T-helper 17 cell (primary cell): ENCODE data around the gene ACP5. TPM values are rescaled to one million over a fixed set of nuclear protein-coding genes. Genes with fewer than 3 reads are reported as not detected.
A peak's percentile ranks its signal among the peaks of the same experiment; 100 is the strongest.

Experiments
- ATAC-seq: fragments of 150-1000 bp; cut with Tn5 transposase; 2 replicates; pipeline ENCODE4 v1.10.0; 2021; ENCODE audit warnings: mild to moderate bottlenecking, moderate library complexity
- DNase-seq, 3 donors: peaks; one replicate each; pipeline versions ENCODE4 v3.0.0 to v3.0.0-alpha.2; 2020 to 2021
- H3K9me3 ChIP-seq: one replicate; pipeline ENCODE4 v1.7.0; 2013; ENCODE audit warnings: low read length, mild to moderate bottlenecking; ENCODE audit not compliant: control insufficient read depth, poor library complexity, severe bottlenecking
- H3K27ac Mint-ChIP-seq: one replicate; pipeline ENCODE4 v1.8.0; 2022; ENCODE audit warnings: mild to moderate bottlenecking, moderate library complexity, mixed read lengths
- H3K27me3 Mint-ChIP-seq: one replicate; pipeline ENCODE4 v1.8.0; 2022; ENCODE audit warnings: mixed read lengths
- H3K36me3 Mint-ChIP-seq: one replicate; pipeline ENCODE4 v1.8.0; 2022; ENCODE audit warnings: low read depth, mixed read lengths
- H3K4me1 Mint-ChIP-seq: one replicate; pipeline ENCODE4 v1.8.0; 2022; ENCODE audit warnings: mild to moderate bottlenecking, mixed read lengths
- H3K4me3 Mint-ChIP-seq: one replicate; pipeline ENCODE4 v1.8.0; 2022; ENCODE audit warnings: mild to moderate bottlenecking, moderate library complexity, mixed read lengths
- total RNA-seq, 4 donors: library from RNA in 2 of 4; stranded (reverse) in 2 of 4; gene quantifications; one replicate each; pipeline ENCODE4 v1.2.3 and lab custom pipeline; 2022 to 2026

Gene ACP5
- total RNA-seq, 2 donors from 2014 or later: 14.6 to 18.2 TPM

- H3K36me3 Mint-ChIP-seq: peaks cover 3% of the 10 kb centered on the region
- no peak overlapping the region for H3K4me3 Mint-ChIP-seq
- H3K27me3 Mint-ChIP-seq: no peaks in the 10 kb centered on the region
- DNase-seq (no peak), ATAC-seq (no peak)
- H3K4me1 Mint-ChIP-seq: peaks cover 17% of the 10 kb centered on the region
- H3K27ac Mint-ChIP-seq: no peak overlapping the region
- no peaks in the 10 kb centered on the region for H3K9me3 ChIP-seq
Measured at GRCh38 chr19:11551603-11552235, 25.7 kb downstream of the ACP5 start.

DNA sequence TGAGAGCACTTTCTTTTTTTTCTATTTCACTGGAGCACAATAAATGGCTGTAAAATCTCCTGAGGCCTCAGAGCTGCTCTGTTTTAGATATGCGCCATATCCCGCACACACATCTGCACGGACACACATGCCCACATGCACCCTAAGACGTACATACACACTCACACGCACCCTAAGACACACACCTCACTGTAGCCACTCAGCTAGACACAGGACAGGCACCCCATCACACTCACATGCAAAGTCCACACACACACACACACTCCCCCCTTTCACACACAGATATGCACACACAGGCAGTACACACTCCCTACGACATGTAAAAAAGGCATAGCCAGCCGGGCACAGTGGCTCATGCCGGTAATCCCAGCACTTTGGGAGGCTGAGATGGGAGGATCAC is 27.2 kb downstream of the ACP5 start:
- Mint-ChIP-seq H3K4me3 (no peak overlapping the region), H3K27ac (no peak overlapping the region), H3K4me1 (peaks cover 5% of the 10 kb centered on the region), H3K27me3 (no peaks in the 10 kb centered on the region), H3K36me3 (no peaks in the 10 kb centered on the region)
- no peaks in the 10 kb centered on the region for H3K9me3 ChIP-seq
- DNase-seq (no peak), ATAC-seq (no peak)

DNA sequence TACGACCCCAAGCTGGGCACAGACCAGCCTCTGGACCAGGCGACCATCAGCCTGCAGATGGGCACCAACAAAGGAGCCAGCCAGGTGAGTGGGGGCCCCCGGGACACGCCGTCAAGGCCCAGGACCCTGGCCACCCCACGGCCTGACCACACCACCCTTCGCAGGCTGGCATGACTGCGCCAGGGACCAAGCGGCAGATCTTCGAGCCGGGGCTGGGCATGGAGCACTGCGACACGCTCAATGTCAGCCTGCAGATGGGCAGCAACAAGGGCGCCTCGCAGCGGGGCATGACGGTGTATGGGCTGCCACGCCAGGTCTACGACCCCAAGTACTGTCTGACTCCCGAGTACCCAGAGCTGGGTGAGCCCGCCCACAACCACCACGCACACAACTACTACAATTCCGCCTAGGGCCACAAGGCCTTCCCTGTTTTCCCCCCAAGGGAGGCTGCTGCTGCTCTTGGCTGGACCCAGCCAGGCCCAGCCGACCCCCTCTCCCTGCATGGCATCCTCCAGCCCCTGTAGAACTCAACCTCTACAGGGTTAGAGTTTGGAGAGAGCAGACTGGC is 28.0 kb downstream of the ACP5 start:
- peaks cover 5% of the 10 kb centered on the region for H3K4me1 Mint-ChIP-seq
- ATAC-seq (no peak), DNase-seq (no peak)
- H3K36me3 Mint-ChIP-seq: no peaks in the 10 kb centered on the region
- no peaks in the 10 kb centered on the region for H3K9me3 ChIP-seq
- no peak overlapping the region for H3K27ac Mint-ChIP-seq
- H3K4me3 Mint-ChIP-seq: no peak overlapping the region
- H3K27me3 Mint-ChIP-seq: no peaks in the 10 kb centered on the region

GRCh38 chr19:11547929-11548700 is 29.3 kb downstream of the ACP5 start:
- Mint-ChIP-seq H3K27me3 (peaks cover 8% of the 10 kb centered on the region), H3K4me3 (no peak overlapping the region), H3K4me1 (peaks cover 3% of the 10 kb centered on the region), H3K36me3 (no peaks in the 10 kb centered on the region), H3K27ac (no peak overlapping the region)
- DNase-seq (no peak), ATAC-seq (no peak)
- no peaks in the 10 kb centered on the region for H3K9me3 ChIP-seq

DNA sequence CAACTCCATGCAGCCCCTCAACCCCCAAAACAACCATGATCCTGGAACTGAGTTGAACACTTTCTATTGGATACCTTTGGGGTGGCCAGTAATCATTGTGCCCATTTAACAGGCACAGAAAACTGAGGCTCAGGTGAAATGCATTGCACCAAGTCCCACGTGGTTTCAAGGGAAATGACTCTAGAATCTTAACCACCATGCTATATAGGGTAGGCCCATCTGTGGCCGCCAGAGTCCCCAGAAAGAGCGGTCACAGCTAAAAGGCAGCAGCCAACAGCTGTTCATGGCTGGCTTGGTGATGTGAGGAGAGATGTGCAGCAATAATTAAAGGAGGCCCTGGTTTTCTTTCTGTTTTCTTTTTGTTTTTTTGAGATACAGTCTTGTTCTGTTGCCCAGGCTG is 36.2 kb downstream of the ACP5 start:
- Mint-ChIP-seq H3K27ac (no peak overlapping the region), H3K27me3 (peaks cover 32% of the 10 kb centered on the region), H3K4me1 (peaks cover 5% of the 10 kb centered on the region), H3K36me3 (peaks cover 2% of the 10 kb centered on the region), H3K4me3 (no peak overlapping the region)
- no peaks in the 10 kb centered on the region for H3K9me3 ChIP-seq
- ATAC-seq: no peak
- DNase-seq: no peak

GRCh38 chr19:11540645-11541044 is 36.8 kb downstream of the ACP5 start:
- no peak overlapping the region for H3K27ac Mint-ChIP-seq
- DNase-seq (no peak), ATAC-seq (no peak)
- peaks cover 32% of the 10 kb centered on the region for H3K27me3 Mint-ChIP-seq
- no peaks in the 10 kb centered on the region for H3K9me3 ChIP-seq
- peaks cover 4% of the 10 kb centered on the region for H3K4me1 Mint-ChIP-seq
- H3K4me3 Mint-ChIP-seq: no peak overlapping the region
- peaks cover 2% of the 10 kb centered on the region for H3K36me3 Mint-ChIP-seq

GRCh38 chr19:11539495-11540365 is 37.7 kb downstream of the ACP5 start:
- H3K9me3 ChIP-seq: no peaks in the 10 kb centered on the region
- Mint-ChIP-seq H3K27ac (no peak overlapping the region), H3K4me1 (peaks cover 6% of the 10 kb centered on the region), H3K27me3 (peaks cover 32% of the 10 kb centered on the region), H3K36me3 (peaks cover 2% of the 10 kb centered on the region), H3K4me3 (no peak overlapping the region)
- ATAC-seq (no peak), DNase-seq (no peak)

DNA sequence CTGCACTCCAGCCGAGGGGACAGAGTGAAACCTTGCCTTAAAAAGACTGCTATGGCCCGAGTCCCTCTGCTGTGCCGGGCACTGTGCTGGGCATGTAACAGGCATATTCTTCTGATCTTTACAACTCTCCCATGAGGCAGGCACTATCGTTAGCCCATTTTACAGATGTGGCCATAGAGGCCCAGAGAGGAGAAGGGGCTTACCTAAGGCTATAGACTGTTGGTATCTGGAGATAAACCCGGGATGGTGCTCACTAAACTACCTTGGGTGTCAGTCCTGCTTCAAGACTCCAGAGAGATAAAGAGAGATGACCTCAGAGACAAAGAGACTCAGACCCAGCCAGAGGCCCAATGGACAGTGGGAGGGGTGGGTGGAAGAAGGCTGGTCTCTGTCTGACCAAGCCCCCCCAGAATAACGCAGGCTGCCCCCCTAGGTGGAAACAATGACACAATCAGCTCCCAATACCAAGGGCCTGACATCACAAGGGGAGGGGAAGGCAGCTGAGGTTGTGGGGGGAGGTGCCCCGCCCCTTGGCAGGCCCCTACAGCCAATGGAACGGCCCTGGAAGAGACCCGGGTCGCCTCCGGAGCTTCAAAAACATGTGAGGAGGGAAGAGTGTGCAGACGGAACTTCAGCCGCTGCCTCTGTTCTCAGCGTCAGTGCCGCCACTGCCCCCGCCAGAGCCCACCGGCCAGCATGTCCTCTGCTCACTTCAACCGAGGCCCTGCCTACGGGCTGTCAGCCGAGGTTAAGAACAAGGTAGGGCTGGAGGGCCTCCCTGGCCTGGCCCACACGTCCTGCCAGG is 39.0 kb downstream of the ACP5 start, which contains the start of gene CNN1:
CNN1 (plus strand) TSS at position 620 of the 805 bp plus-strand sequence; CDS start at position 697, 77 bp downstream.
- H3K27ac Mint-ChIP-seq: no peak within 1 kb of the TSS
- H3K4me3 Mint-ChIP-seq: peak within 1 kb of the TSS; percentile 50

GRCh38 chr19:11535792-11536595 is 41.5 kb downstream of the ACP5 start:
- peaks cover 9% of the 10 kb centered on the region for H3K4me1 Mint-ChIP-seq
- no peaks in the 10 kb centered on the region for H3K36me3 Mint-ChIP-seq
- peak overlapping the region; percentile 52 for H3K4me3 Mint-ChIP-seq
- peak; percentile 92 for ATAC-seq
- H3K27me3 Mint-ChIP-seq: peaks cover 16% of the 10 kb centered on the region
- no peaks in the 10 kb centered on the region for H3K9me3 ChIP-seq
- H3K27ac Mint-ChIP-seq: peak overlapping the region; percentile 89
- peak; percentile 73 to 81 (median 76) for DNase-seq

More for the DNA sequence above, 39.0 kb downstream of the ACP5 start, which contains the start of gene CNN1:
- ATAC-seq: no peak
- H3K9me3 ChIP-seq: no peaks in the 10 kb centered on the region
- H3K4me1 Mint-ChIP-seq: peaks cover 9% of the 10 kb centered on the region
- peaks cover 2% of the 10 kb centered on the region for H3K36me3 Mint-ChIP-seq
- DNase-seq: no peak
- H3K27me3 Mint-ChIP-seq: peaks cover 24% of the 10 kb centered on the region

DNA sequence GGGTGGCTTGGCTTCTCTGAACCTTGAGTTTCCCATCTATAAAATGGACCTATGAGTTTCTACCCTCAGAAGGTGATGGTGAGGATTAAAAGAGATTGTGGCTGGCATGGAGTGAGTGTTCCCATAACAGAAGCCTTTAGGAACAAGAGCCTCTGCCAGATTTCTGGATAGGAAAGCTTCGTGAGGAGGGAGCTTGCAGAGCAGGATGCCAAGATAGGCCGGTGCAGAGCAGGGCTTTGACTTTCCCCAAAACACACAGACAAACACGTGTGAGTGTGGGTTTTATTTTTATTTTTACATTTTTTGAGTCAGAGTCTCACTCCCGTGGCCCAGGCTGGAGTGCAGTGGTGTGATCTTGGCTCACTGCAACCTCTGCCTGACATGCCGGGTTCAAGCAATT is 42.5 kb downstream of the ACP5 start:
- Mint-ChIP-seq H3K4me1 (peaks cover 9% of the 10 kb centered on the region), H3K27ac (peak overlapping the region; percentile 89), H3K4me3 (peak overlapping the region; percentile 52), H3K27me3 (peaks cover 11% of the 10 kb centered on the region), H3K36me3 (no peaks in the 10 kb centered on the region)
- no peaks in the 10 kb centered on the region for H3K9me3 ChIP-seq
- ATAC-seq (no peak), DNase-seq (no peak)

GRCh38 chr19:11534538-11534937 is 42.9 kb downstream of the ACP5 start:
- Mint-ChIP-seq H3K27me3 (peaks cover 11% of the 10 kb centered on the region), H3K27ac (peak overlapping the region; percentile 89), H3K36me3 (no peaks in the 10 kb centered on the region), H3K4me3 (peak overlapping the region; percentile 25), H3K4me1 (peaks cover 9% of the 10 kb centered on the region)
- ATAC-seq: no peak
- DNase-seq: no peak
- H3K9me3 ChIP-seq: no peaks in the 10 kb centered on the region

GRCh38 chr19:11530432-11530831 is 47.0 kb downstream of the ACP5 start:
- Mint-ChIP-seq H3K4me1 (peaks cover 18% of the 10 kb centered on the region), H3K4me3 (no peak overlapping the region), H3K27ac (no peak overlapping the region), H3K27me3 (no peaks in the 10 kb centered on the region), H3K36me3 (peaks cover 3% of the 10 kb centered on the region)
- ATAC-seq (no peak), DNase-seq (no peak)
- H3K9me3 ChIP-seq: no peaks in the 10 kb centered on the region
